Pancreas (tissue), 10 donors: ENCODE data around the gene IQSEC2. TPM values are rescaled to one million over a fixed set of nuclear protein-coding genes. Genes with fewer than 3 reads are reported as not detected.

ENCODE experiments used
- ATAC-seq, 4 donors: fragments of 200-7000 bp; cut with Tn5 transposase; one replicate each; pipeline versions ENCODE4 v1.8.0 to v1.9.1; 2020; ENCODE audit warnings: mild to moderate bottlenecking in 4 of 4, moderate library complexity in 4 of 4
- DNase-seq, 6 donors: peaks; one replicate each; pipeline ENCODE4 v3.0.0-alpha.2; 2020
- FAIRE-seq: peaks from 2 replicates; lab custom pipeline; 2012; peaks lifted over from hg19 to GRCh38; lab: Jason Lieb, UNC
- H3K27ac ChIP-seq, 4 donors: fragments of 200-600 bp; sonication (generic); 1 replicate in 3 of 4; 2 replicates in 1 of 4; pipeline versions ENCODE4 v1.5.0 to v1.8.0; 2020
- H3K27me3 ChIP-seq, 4 donors: fragments of 200-600 bp; one replicate each; pipeline ENCODE4 v1.8.0; 2021
- H3K36me3 ChIP-seq, 3 donors: fragments of 200-600 bp; sonication (generic) in 1 of 3; one replicate each; pipeline versions ENCODE4 v1.5.0 to v1.8.0; 2020 to 2021
- H3K4me1 ChIP-seq, 3 donors: fragments of 200-600 bp; one replicate each; pipeline ENCODE4 v1.8.0; 2021
- H3K4me3 ChIP-seq, 4 donors: fragments of 200-600 bp; sonication (generic) in 2 of 4; one replicate each; pipeline versions ENCODE4 v1.5.0 to v1.8.0; 2020 to 2021
- H3K9me3 ChIP-seq, 4 donors: fragments of 200-600 bp; one replicate each; pipeline ENCODE4 v1.8.0; 2021
- CTCF ChIP-seq, 4 donors: fragments of 200-600 bp; sonication (generic) in 3 of 4; IDR thresholded peaks; one replicate each; pipeline versions ENCODE4 v1.5.0 to v1.8.0; 2021; ENCODE audit warnings: antibody characterized with exemption in 4 of 4
- WGBS, 2 donors: extraction: QIAGEN DNeasy Blood & Tissue Kit; methylation state at CpG; one replicate each; pipeline ENCODE4 v1.1.7; 2013; 5-methylcytosine and 5-hydroxymethylcytosine counted together
- intact Hi-C, 3 donors: fragments of 100-400 bp; cut with DNase I; formaldehyde crosslinking; loops; one replicate each; pipeline versions ENCODE4 v1.11.1 to v1.14.2; 2022
- polyA plus RNA-seq, 2 donors: library from polyadenylated mRNA; stranded (reverse); fragments of 200-250 nt; gene quantifications; one replicate each; pipeline ENCODE4 v1.2.3, GENCODE V29; 2013
- total RNA-seq, 6 donors: library from RNA; stranded (reverse); fragmentation: NEBNext Ultra II Directional in 4 of 6; extraction: Animal tissue kit (Norgen Biotek cat#: 25700) in 4 of 6; gene quantifications; one replicate each; pipeline versions ENCODE4 v1.2.1 to v1.2.4, GENCODE V29; 2021 to 2023
- donor health status: healthy with polysubstance abuse.
- donor health status: DM: no; HTN: no; CAD: no; lungs with moderate emphysema.
- donor health status: DM: no; HTN: no; CAD: no.
- donor health status: control.
- donor health status: control.
- donor health status: Bipolar disorder and iron deficiency.
- donor health status: DM: yes; HTN: yes; CAD: no.
- donor health status: DM: no; HTN: no; CAD: no.
- donor health status: DM: no; HTN: no; CAD: no.
- donor health status: DM: yes; HTN: yes; CAD: no.

The IQSEC2 gene
- total RNA-seq (10 to 100 TPM in 2 of 6 donors, 1 to 10 TPM in 4; 7.5 to 12.5 (median 8.8) TPM), polyA plus RNA-seq (10 to 100 TPM; 10.2 to 13.2 TPM)

GRCh38 chrX:53281321-53281822 is at the start of gene IQSEC2:
TSS of gene IQSEC2 (minus strand) at chrX:53281584.
- no peaks in the 10 kb centered on the region for H3K36me3 ChIP-seq
- DNase-seq (peak; percentile 76 to 93 (median 86)), ATAC-seq (peak; percentile 93 to 94 (median 93)), FAIRE-seq (peak; percentile 65)
- H3K27ac ChIP-seq = peak within 1 kb of the TSS in 2 of 4 donors; percentile 59 to 74
- H3K4me3 ChIP-seq = peak within 1 kb of the TSS in 3 of 4 donors; percentile 7 to 41 (median 32)
- TF ChIP-seq CTCF (IDR thresholded peaks at IDR 0.05) = no peak
- no peaks in the 10 kb centered on the region for H3K9me3 ChIP-seq
- H3K4me1 ChIP-seq = peaks cover 0 to 9% (median 0%) of the 10 kb centered on the region in 3 donors
- WGBS, 2 donors = 3 to 8% methylated on average over 8 to 9 of the region's 9 CpGs
- intact Hi-C loops = no loop called here
- peaks cover 0 to 4% (median 0%) of the 10 kb centered on the region in 4 donors for H3K27me3 ChIP-seq

GRCh38 chrX:53330331-53330730 is 48.9 kb upstream of the IQSEC2 start:
- no peak overlapping the region for H3K27ac ChIP-seq
- no peak overlapping the region for H3K4me3 ChIP-seq
- peaks cover 0 to 21% (median 0%) of the 10 kb centered on the region in 4 donors for H3K27me3 ChIP-seq
- TF ChIP-seq CTCF (IDR thresholded peaks at IDR 0.05) = no peak
- no peak for DNase-seq
- ATAC-seq = no peak
- WGBS, 2 donors = 61 to 71% methylated on average over 10 of the region's 10 CpGs
- FAIRE-seq = peak; percentile 9
- no peaks in the 10 kb centered on the region for H3K4me1 ChIP-seq
- no peaks in the 10 kb centered on the region for H3K9me3 ChIP-seq
- intact Hi-C loops = no loop called here
- H3K36me3 ChIP-seq = no peaks in the 10 kb centered on the region

- Histone ChIP-seq H3K27ac (no peak overlapping the region), H3K36me3 (no peaks in the 10 kb centered on the region), H3K9me3 (no peaks in the 10 kb centered on the region), H3K4me3 (no peak overlapping the region), H3K4me1 (no peaks in the 10 kb centered on the region), H3K27me3 (peaks cover 0 to 9% (median 0%) of the 10 kb centered on the region in 4 donors)
- WGBS, 2 donors = 74 to 81% methylated on average over 1 of the region's 1 CpG
- no peak for TF ChIP-seq CTCF (IDR thresholded peaks at IDR 0.05)
- intact Hi-C loops = no loop called here
- no peak for DNase-seq
- no peak for FAIRE-seq
- ATAC-seq = no peak
These were observed 43.4 kb upstream of the IQSEC2 start for GRCh38 chrX:53324803-53325202.

GRCh38 chrX:53324085-53324484 is 42.7 kb upstream of the IQSEC2 start:
- TF ChIP-seq CTCF (IDR thresholded peaks at IDR 0.05) = no peak
- H3K9me3 ChIP-seq = no peaks in the 10 kb centered on the region
- FAIRE-seq = no peak
- 79 to 88% methylated on average over 2 of the region's 2 CpGs for WGBS, 2 donors
- ATAC-seq = no peak
- no peak for DNase-seq
- H3K36me3 ChIP-seq = no peaks in the 10 kb centered on the region
- peaks cover 0 to 9% (median 0%) of the 10 kb centered on the region in 4 donors for H3K27me3 ChIP-seq
- no peaks in the 10 kb centered on the region for H3K4me1 ChIP-seq
- H3K4me3 ChIP-seq = no peak overlapping the region
- intact Hi-C loops = no loop called here
- H3K27ac ChIP-seq = no peak overlapping the region

- H3K27me3 ChIP-seq = peaks cover 0 to 15% (median 0%) of the 10 kb centered on the region in 4 donors
- DNase-seq = no peak
- no peak for FAIRE-seq
- H3K36me3 ChIP-seq = no peaks in the 10 kb centered on the region
- TF ChIP-seq CTCF (IDR thresholded peaks at IDR 0.05) = no peak
- intact Hi-C loops = no loop called here
- ATAC-seq = no peak
- H3K4me1 ChIP-seq = no peaks in the 10 kb centered on the region
- no peak overlapping the region for H3K4me3 ChIP-seq
- H3K9me3 ChIP-seq = no peaks in the 10 kb centered on the region
- H3K27ac ChIP-seq = no peak overlapping the region
- 37 to 44% methylated on average over 5 of the region's 5 CpGs for WGBS, 2 donors
These were observed 41.8 kb upstream of the IQSEC2 start for GRCh38 chrX:53323196-53323595.
